H9 (cell line): ENCODE data around the gene GHR. TPM values are rescaled to one million over a fixed set of nuclear protein-coding genes. Genes with fewer than 3 reads are reported as not detected.

Source experiments
- DNase-seq: peaks from one replicate; pipeline ENCODE4 v3.0.0-alpha.2; 2017
- H2AFZ ChIP-seq: one replicate; pipeline ENCODE4 v1.6.1; 2013; ENCODE audit warnings: mild to moderate bottlenecking, low read length, control low read depth, moderate library complexity
- H2AK5ac ChIP-seq: 2 replicates; pipeline ENCODE4 v1.6.1; 2013; ENCODE audit warnings: low read length, control low read depth, mixed read lengths; ENCODE audit not compliant: insufficient read length
- H2BK120ac ChIP-seq: one replicate; pipeline ENCODE4 v1.6.1; 2013; ENCODE audit warnings: low read depth, mild to moderate bottlenecking, low read length, control low read depth, inconsistent platforms; ENCODE audit not compliant: poor library complexity, severe bottlenecking
- H2BK12ac ChIP-seq: 2 replicates; pipeline ENCODE4 v1.6.1; 2013; ENCODE audit warnings: low read length, control low read depth, mixed read lengths, low read depth; ENCODE audit not compliant: insufficient read length
- H2BK15ac ChIP-seq: 2 replicates; pipeline ENCODE4 v1.6.1; 2013; ENCODE audit warnings: low read depth, low read length, control low read depth
- H2BK20ac ChIP-seq: one replicate; pipeline ENCODE4 v1.6.1; 2013; ENCODE audit warnings: low read depth, mild to moderate bottlenecking, low read length, control low read depth, inconsistent platforms; ENCODE audit not compliant: poor library complexity, severe bottlenecking
- H2BK5ac ChIP-seq: 2 replicates; pipeline ENCODE4 v1.6.1; 2013; ENCODE audit warnings: low read length, control low read depth, mixed read lengths; ENCODE audit not compliant: insufficient read length
- H3K14ac ChIP-seq: 2 replicates; pipeline ENCODE4 v1.6.1; 2013; ENCODE audit warnings: low read length, control low read depth; ENCODE audit not compliant: insufficient read depth
- H3K18ac ChIP-seq: 2 replicates; pipeline ENCODE4 v1.6.1; 2013; ENCODE audit warnings: low read depth, mild to moderate bottlenecking, mixed read lengths, low read length, control low read depth; ENCODE audit not compliant: insufficient read length
- H3K23ac ChIP-seq: 2 replicates; pipeline ENCODE4 v1.6.1; 2013; ENCODE audit warnings: low read length, control low read depth, mixed read lengths, low read depth; ENCODE audit not compliant: insufficient read length
- H3K23me2 ChIP-seq: 2 replicates; pipeline ENCODE4 v1.6.1; 2013; ENCODE audit warnings: low read depth, mild to moderate bottlenecking, mixed read lengths, low read length, control low read depth; ENCODE audit not compliant: insufficient read length, poor library complexity, severe bottlenecking
- H3K27ac ChIP-seq: 2 replicates; pipeline ENCODE4 v1.5.1; 2013; ENCODE audit warnings: low read length, control low read depth, mixed read lengths, low read depth; ENCODE audit not compliant: insufficient read length
- H3K27me3 ChIP-seq: 2 replicates; pipeline ENCODE4 v1.6.1; 2013; ENCODE audit warnings: low read length, control low read depth, inconsistent platforms; ENCODE audit not compliant: insufficient read depth
- H3K4ac ChIP-seq: 2 replicates; pipeline ENCODE4 v1.6.1; 2013; ENCODE audit warnings: low read depth, mild to moderate bottlenecking, control low read depth, inconsistent platforms, low read length, moderate library complexity
- H3K4me1 ChIP-seq: 2 replicates; pipeline ENCODE4 v1.6.1; 2013; ENCODE audit warnings: low read length, control low read depth, inconsistent platforms; ENCODE audit not compliant: insufficient read depth
- H3K4me2 ChIP-seq: 2 replicates; pipeline ENCODE4 v1.6.1; 2013; ENCODE audit warnings: low read length, control low read depth, mixed read lengths; ENCODE audit not compliant: insufficient read length, insufficient read depth
- H3K56ac ChIP-seq: 2 replicates; pipeline ENCODE4 v1.6.1; 2013; ENCODE audit warnings: low read depth, mild to moderate bottlenecking, mixed read lengths, low read length, control low read depth; ENCODE audit not compliant: insufficient read length
- H3K79me1 ChIP-seq: 2 replicates; pipeline ENCODE4 v1.6.1; 2013; ENCODE audit warnings: low read depth, mild to moderate bottlenecking, moderate library complexity, low read length, control low read depth, inconsistent platforms; ENCODE audit not compliant: insufficient read depth, poor library complexity, severe bottlenecking
- H3K79me2 ChIP-seq: 2 replicates; pipeline ENCODE4 v1.6.1; 2013; ENCODE audit warnings: low read length, control low read depth, inconsistent platforms; ENCODE audit not compliant: insufficient read depth
- H3K9ac ChIP-seq: 2 replicates; pipeline ENCODE4 v1.6.1; 2013; ENCODE audit warnings: low read length, control low read depth, mixed read lengths; ENCODE audit not compliant: insufficient read length; ENCODE audit errors: extremely low read depth
- H3K9me3 ChIP-seq: one replicate; pipeline ENCODE4 v1.6.1; 2013; ENCODE audit warnings: low read depth, low read length, inconsistent platforms; ENCODE audit not compliant: control insufficient read depth
- H3T11ph ChIP-seq: one replicate; pipeline ENCODE4 v1.6.1; 2013; ENCODE audit warnings: mild to moderate bottlenecking, low read length, control low read depth, inconsistent platforms
- H4K20me1 ChIP-seq: one replicate; pipeline ENCODE4 v1.6.1; 2013; ENCODE audit not compliant: control insufficient read depth, insufficient read length, insufficient read depth
- H4K5ac ChIP-seq: 2 replicates; pipeline ENCODE4 v1.6.1; 2013; ENCODE audit warnings: low read depth, mild to moderate bottlenecking, mixed read lengths, low read length, control low read depth; ENCODE audit not compliant: insufficient read length
- H4K8ac ChIP-seq: replicated peaks from 2 replicates; pipeline ENCODE4 v1.6.1; 2013; ENCODE audit warnings: low read length, control low read depth, mixed read lengths, low read depth; ENCODE audit not compliant: insufficient read length
- H4K91ac ChIP-seq: 2 replicates; pipeline ENCODE4 v1.6.1; 2013; ENCODE audit warnings: low read depth, mild to moderate bottlenecking, moderate library complexity, mixed read lengths, low read length, control low read depth; ENCODE audit not compliant: insufficient read length
- H3K27ac Mint-ChIP-seq, 3 experiments: 2 replicates in 2 of 3; 3 replicates in 1 of 3; pipeline ENCODE4 v1.8.0; 2020 to 2021; ENCODE audit warnings: mixed read lengths in 3 of 3, mild to moderate bottlenecking in 1 of 3, moderate library complexity in 1 of 3
- H3K27me3 Mint-ChIP-seq: 2 replicates; pipeline ENCODE4 v1.8.0; 2021; ENCODE audit warnings: low read depth, mild to moderate bottlenecking, moderate library complexity, mixed read lengths
- H3K36me3 Mint-ChIP-seq, 3 experiments: 2 replicates in 2 of 3; 3 replicates in 1 of 3; pipeline ENCODE4 v1.8.0; 2020 to 2021; ENCODE audit warnings: low read depth in 3 of 3, mixed read lengths in 3 of 3; ENCODE audit not compliant: insufficient read depth in 1 of 3
- H3K4me1 Mint-ChIP-seq, 2 experiments: 2 replicates each; pipeline ENCODE4 v1.8.0; 2020; ENCODE audit warnings: mixed read lengths in 2 of 2
- H3K4me3 Mint-ChIP-seq, 2 experiments: 2 replicates in 1 of 2; 3 replicates in 1 of 2; pipeline ENCODE4 v1.8.0; 2020 to 2021; ENCODE audit warnings: mild to moderate bottlenecking in 2 of 2, mixed read lengths in 2 of 2, moderate library complexity in 1 of 2
- H3K9me3 Mint-ChIP-seq, 2 experiments: 2 replicates in 1 of 2; 3 replicates in 1 of 2; pipeline ENCODE4 v1.8.0; 2020; ENCODE audit warnings: mild to moderate bottlenecking in 2 of 2, mixed read lengths in 2 of 2, moderate library complexity in 1 of 2
- WGBS: extraction: QIAGEN DNeasy Blood & Tissue Kit; methylation state at CpG from one replicate; pipeline ENCODE4 v1.1.7; 2013; ENCODE audit warnings: missing lambda C conversion rate, low lambda C conversion rate, mixed read lengths; ENCODE audit not compliant: insufficient read length; ENCODE audit errors: extremely low coverage; 5-methylcytosine and 5-hydroxymethylcytosine counted together
- total RNA-seq: library from RNA; stranded (reverse); gene quantifications from 2 replicates; pipeline ENCODE4 v1.2.1, GENCODE V29; 2021
- TF ChIP-seq, protein P1 (sequence below): fragments of 200-600 bp; sonication (generic); conservative IDR thresholded peaks from 3 replicates; pipeline ENCODE4 v1.8.0; 2021; ENCODE audit warnings: antibody characterized with exemption, mild to moderate bottlenecking

Gene GHR
- total RNA-seq, 1 experiment from 2014 or later, result 0.20 TPM

DNA sequence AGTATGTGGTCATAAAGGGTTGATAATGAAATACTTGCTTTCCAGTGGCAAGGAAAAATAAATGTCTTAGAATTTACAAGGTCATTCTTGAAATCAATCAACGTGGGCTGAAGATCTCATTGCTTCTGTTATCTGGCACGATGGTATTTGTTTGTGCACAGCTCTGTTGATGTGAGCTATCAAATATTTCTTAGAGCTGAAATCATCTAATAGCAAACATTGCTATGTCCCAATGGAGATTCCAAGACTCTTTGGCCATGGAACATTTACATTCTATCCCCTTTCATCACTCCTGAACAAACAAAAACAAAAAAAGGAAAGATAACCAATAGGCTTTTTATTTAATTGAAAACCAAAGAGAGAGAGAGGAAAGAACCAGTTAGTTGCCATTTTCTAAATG, 221.9 kb downstream of the GHR start:
- no peak overlapping the region for H2BK20ac ChIP-seq
- H3K23ac ChIP-seq, result no peak overlapping the region
- no peak overlapping the region for H3K27ac ChIP-seq
- H2BK12ac ChIP-seq, result no peak overlapping the region
- no peaks in the 10 kb centered on the region for H3K4me1 Mint-ChIP-seq
- no peak overlapping the region for H4K5ac ChIP-seq
- no peaks in the 10 kb centered on the region for H3K9me3 ChIP-seq
- H3K4me1 ChIP-seq, result no peaks in the 10 kb centered on the region
- no peak overlapping the region for H3K18ac ChIP-seq
- H3K27me3 Mint-ChIP-seq, result no peaks in the 10 kb centered on the region; the same call in 1 of the 2 replicates
- no peaks in the 10 kb centered on the region for H3K79me1 ChIP-seq
- no peaks in the 10 kb centered on the region for H3K23me2 ChIP-seq
- H3K14ac ChIP-seq, result no peak overlapping the region
- no peak overlapping the region for H2BK15ac ChIP-seq
- DNase-seq, result no peak
- H3T11ph ChIP-seq, result no peak overlapping the region
- no peaks in the 10 kb centered on the region for H3K27me3 ChIP-seq
- H2BK120ac ChIP-seq, result no peak overlapping the region
- WGBS, result no CpG with 5 or more reads among the region's 2 CpGs
- no peak overlapping the region for H3K9ac ChIP-seq
- H3K9me3 Mint-ChIP-seq, result no peaks in the 10 kb centered on the region
- no peak overlapping the region for H4K91ac ChIP-seq
- H3K4me2 ChIP-seq, result no peak overlapping the region
- no peak overlapping the region for H2AK5ac ChIP-seq
- H2AFZ ChIP-seq, result no peak overlapping the region
- H3K4me3 Mint-ChIP-seq, result no peak overlapping the region
- no peak overlapping the region for H3K56ac ChIP-seq
- H3K79me2 ChIP-seq, result no peaks in the 10 kb centered on the region
- H4K8ac ChIP-seq, result no peak overlapping the region
- no peak overlapping the region for H3K27ac Mint-ChIP-seq
- H3K36me3 Mint-ChIP-seq, result no peaks in the 10 kb centered on the region
- H4K20me1 ChIP-seq, result no peaks in the 10 kb centered on the region
- TF ChIP-seq, protein P1, sequence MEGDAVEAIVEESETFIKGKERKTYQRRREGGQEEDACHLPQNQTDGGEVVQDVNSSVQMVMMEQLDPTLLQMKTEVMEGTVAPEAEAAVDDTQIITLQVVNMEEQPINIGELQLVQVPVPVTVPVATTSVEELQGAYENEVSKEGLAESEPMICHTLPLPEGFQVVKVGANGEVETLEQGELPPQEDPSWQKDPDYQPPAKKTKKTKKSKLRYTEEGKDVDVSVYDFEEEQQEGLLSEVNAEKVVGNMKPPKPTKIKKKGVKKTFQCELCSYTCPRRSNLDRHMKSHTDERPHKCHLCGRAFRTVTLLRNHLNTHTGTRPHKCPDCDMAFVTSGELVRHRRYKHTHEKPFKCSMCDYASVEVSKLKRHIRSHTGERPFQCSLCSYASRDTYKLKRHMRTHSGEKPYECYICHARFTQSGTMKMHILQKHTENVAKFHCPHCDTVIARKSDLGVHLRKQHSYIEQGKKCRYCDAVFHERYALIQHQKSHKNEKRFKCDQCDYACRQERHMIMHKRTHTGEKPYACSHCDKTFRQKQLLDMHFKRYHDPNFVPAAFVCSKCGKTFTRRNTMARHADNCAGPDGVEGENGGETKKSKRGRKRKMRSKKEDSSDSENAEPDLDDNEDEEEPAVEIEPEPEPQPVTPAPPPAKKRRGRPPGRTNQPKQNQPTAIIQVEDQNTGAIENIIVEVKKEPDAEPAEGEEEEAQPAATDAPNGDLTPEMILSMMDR, result no peak
- H2BK5ac ChIP-seq, result no peak overlapping the region
- no peak overlapping the region for H3K4ac ChIP-seq
